K562 (cell line): Measurements from ENCODE around the gene MICAL2.

Source experiments
- FOXK1 ChIP-seq: sonication (generic); formaldehyde crosslinking; IDR thresholded peaks from 2 replicates; pipeline ENCODE4 v1.8.0; 2022; ENCODE audit warnings: missing genetic modification reagents, mild to moderate bottlenecking, borderline replicate concordance
- NR1H2 ChIP-seq: sonication (generic); formaldehyde crosslinking; IDR thresholded peaks from 2 replicates; pipeline ENCODE4 v1.4.0; 2020; ENCODE audit warnings: mild to moderate bottlenecking, missing genetic modification reagents
- POLR2A ChIP-seq: fragments of 450-650 bp; conservative IDR thresholded peaks from 2 replicates; pipeline ENCODE4 v1.6.1; 2016
- YBX1 ChIP-seq: fragments of 450-650 bp; IDR thresholded peaks from 2 replicates; pipeline ENCODE4 v1.7.1; 2016; ENCODE audit warnings: mild to moderate bottlenecking
- ZFP30 ChIP-seq: fragments of 250-450 bp; sonication (Bioruptor Pico); IDR thresholded peaks from 2 replicates; pipeline ENCODE4 v1.8.0; 2022; ENCODE audit warnings: moderate library complexity, mild to moderate bottlenecking, inconsistent platforms, borderline replicate concordance
- ZKSCAN1 ChIP-seq: fragments of 150-350 bp; IDR thresholded peaks from 2 replicates; pipeline ENCODE4 v1.6.1; 2016; ENCODE audit warnings: low read depth, low read length
- ZNF239 ChIP-seq: fragments of 250-450 bp; sonication (Bioruptor Pico); IDR thresholded peaks from 2 replicates; pipeline ENCODE4 v1.4.0; 2020; ENCODE audit warnings: mild to moderate bottlenecking
- TF ChIP-seq, protein P1 (sequence below), 3 experiments: IDR thresholded peaks in 2 of 3; conservative IDR thresholded peaks in 1 of 3; 2 replicates each; pipeline ENCODE4 v1.5.1; 2011 to 2012; ENCODE audit warnings: low read length in 3 of 3, mild to moderate bottlenecking in 3 of 3, control low read depth in 2 of 3, improper control_type of control experiment in 1 of 3, inconsistent platforms in 1 of 3, low read depth in 1 of 3, mixed read lengths in 1 of 3, moderate library complexity in 1 of 3; ENCODE audit not compliant: insufficient read depth in 2 of 3
- TF ChIP-seq, protein P2 (sequence below): fragments of 250-450 bp; sonication (Bioruptor Pico); IDR thresholded peaks from 2 replicates; pipeline ENCODE4 v1.5.0; 2022; ENCODE audit warnings: mild to moderate bottlenecking
- TF ChIP-seq, protein P3 (sequence below), 2 experiments: fragments of 250-450 bp in 1 of 2; fragments of 450-650 bp in 1 of 2; sonication (Bioruptor Pico) in 1 of 2; IDR thresholded peaks; 2 replicates each; pipeline versions ENCODE4 v1.6.1 to v1.8.0; 2016 to 2021; ENCODE audit warnings: mild to moderate bottlenecking in 2 of 2, moderate library complexity in 2 of 2, missing compliant biosample characterization in 1 of 2, missing genetic modification characterization in 1 of 2
- TF ChIP-seq, protein P4 (sequence below): IDR thresholded peaks from 3 replicates; pipeline ENCODE4 v1.6.1; 2011; ENCODE audit warnings: borderline replicate concordance, mild to moderate bottlenecking, moderate library complexity; ENCODE audit not compliant: insufficient read length; ENCODE audit errors: extremely low read depth

DNA sequence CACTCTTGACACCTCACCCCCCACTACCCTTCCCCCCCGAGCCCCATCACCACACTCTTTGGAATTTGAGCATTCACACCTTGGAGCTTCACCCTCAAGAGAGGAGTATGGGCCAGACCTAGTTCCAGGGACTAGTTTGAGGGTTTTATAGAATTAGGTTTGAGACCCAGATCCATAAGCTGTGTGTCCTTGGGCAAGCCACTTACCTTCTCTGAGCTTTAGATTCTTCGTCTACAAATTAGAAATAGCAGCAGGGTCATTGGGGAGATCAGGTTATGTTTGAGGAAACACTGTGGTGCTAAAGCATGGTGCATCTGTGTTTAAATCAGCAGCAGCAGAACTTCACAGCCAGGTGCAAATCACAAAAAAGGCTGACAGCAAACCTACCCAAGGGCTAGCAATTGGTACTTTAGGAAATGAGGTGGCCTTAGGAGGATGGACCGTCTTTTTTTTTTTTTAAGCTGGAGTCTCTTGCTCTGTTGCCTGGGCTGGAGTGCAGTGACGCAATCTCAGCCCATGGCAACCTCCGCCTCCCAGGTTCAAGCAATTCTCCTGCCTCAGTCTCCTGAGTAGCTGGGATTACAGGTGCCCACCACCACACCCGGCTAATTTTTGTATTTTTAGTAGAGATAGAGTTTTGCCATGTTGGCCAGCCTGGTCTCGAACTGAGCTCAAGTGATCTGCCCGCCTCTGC is 114.8 kb downstream of the MICAL2 start:
- no peak for TF ChIP-seq YBX1
- TF ChIP-seq, protein P1, sequence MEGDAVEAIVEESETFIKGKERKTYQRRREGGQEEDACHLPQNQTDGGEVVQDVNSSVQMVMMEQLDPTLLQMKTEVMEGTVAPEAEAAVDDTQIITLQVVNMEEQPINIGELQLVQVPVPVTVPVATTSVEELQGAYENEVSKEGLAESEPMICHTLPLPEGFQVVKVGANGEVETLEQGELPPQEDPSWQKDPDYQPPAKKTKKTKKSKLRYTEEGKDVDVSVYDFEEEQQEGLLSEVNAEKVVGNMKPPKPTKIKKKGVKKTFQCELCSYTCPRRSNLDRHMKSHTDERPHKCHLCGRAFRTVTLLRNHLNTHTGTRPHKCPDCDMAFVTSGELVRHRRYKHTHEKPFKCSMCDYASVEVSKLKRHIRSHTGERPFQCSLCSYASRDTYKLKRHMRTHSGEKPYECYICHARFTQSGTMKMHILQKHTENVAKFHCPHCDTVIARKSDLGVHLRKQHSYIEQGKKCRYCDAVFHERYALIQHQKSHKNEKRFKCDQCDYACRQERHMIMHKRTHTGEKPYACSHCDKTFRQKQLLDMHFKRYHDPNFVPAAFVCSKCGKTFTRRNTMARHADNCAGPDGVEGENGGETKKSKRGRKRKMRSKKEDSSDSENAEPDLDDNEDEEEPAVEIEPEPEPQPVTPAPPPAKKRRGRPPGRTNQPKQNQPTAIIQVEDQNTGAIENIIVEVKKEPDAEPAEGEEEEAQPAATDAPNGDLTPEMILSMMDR (IDR thresholded peaks at IDR 0.05 in 2 of 3, conservative IDR thresholded peaks at IDR 0.05 in 1 of 3; ENCODE audit: insufficient read depth in 2 of 3, low read depth in 1 of 3, low read length in 3 of 3): no peak
- TF ChIP-seq POLR2A: no peak
- TF ChIP-seq, protein P2, sequence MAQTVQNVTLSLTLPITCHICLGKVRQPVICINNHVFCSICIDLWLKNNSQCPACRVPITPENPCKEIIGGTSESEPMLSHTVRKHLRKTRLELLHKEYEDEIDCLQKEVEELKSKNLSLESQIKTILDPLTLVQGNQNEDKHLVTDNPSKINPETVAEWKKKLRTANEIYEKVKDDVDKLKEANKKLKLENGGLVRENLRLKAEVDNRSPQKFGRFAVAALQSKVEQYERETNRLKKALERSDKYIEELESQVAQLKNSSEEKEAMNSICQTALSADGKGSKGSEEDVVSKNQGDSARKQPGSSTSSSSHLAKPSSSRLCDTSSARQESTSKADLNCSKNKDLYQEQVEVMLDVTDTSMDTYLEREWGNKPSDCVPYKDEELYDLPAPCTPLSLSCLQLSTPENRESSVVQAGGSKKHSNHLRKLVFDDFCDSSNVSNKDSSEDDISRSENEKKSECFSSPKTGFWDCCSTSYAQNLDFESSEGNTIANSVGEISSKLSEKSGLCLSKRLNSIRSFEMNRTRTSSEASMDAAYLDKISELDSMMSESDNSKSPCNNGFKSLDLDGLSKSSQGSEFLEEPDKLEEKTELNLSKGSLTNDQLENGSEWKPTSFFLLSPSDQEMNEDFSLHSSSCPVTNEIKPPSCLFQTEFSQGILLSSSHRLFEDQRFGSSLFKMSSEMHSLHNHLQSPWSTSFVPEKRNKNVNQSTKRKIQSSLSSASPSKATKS (CRISPR knock-in tag): no peak
- no peak for TF ChIP-seq ZFP30 (CRISPR knock-in tag)
- TF ChIP-seq ZNF239 (CRISPR knock-in tag): no peak
- no peak for TF ChIP-seq ZKSCAN1
- no peak for TF ChIP-seq FOXK1 (CRISPR knock-in tag)
- TF ChIP-seq, protein P3, sequence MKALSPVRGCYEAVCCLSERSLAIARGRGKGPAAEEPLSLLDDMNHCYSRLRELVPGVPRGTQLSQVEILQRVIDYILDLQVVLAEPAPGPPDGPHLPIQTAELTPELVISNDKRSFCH (CRISPR knock-in tag; IDR thresholded peaks at IDR 0.05): no peak
- TF ChIP-seq, protein P3 (tag; IDR thresholded peaks at IDR 0.05): no peak
- TF ChIP-seq, protein P4, sequence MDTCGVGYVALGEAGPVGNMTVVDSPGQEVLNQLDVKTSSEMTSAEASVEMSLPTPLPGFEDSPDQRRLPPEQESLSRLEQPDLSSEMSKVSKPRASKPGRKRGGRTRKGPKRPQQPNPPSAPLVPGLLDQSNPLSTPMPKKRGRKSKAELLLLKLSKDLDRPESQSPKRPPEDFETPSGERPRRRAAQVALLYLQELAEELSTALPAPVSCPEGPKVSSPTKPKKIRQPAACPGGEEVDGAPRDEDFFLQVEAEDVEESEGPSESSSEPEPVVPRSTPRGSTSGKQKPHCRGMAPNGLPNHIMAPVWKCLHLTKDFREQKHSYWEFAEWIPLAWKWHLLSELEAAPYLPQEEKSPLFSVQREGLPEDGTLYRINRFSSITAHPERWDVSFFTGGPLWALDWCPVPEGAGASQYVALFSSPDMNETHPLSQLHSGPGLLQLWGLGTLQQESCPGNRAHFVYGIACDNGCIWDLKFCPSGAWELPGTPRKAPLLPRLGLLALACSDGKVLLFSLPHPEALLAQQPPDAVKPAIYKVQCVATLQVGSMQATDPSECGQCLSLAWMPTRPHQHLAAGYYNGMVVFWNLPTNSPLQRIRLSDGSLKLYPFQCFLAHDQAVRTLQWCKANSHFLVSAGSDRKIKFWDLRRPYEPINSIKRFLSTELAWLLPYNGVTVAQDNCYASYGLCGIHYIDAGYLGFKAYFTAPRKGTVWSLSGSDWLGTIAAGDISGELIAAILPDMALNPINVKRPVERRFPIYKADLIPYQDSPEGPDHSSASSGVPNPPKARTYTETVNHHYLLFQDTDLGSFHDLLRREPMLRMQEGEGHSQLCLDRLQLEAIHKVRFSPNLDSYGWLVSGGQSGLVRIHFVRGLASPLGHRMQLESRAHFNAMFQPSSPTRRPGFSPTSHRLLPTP: no peak
- no peak for TF ChIP-seq NR1H2
